Ectodermal cell (in vitro differentiated cells): ENCODE data around the gene OGN.

Experiments
- H3K27ac ChIP-seq: 2 replicates; pipeline ENCODE4 v1.7.0; 2013; ENCODE audit warnings: mild to moderate bottlenecking, low read depth, low read length; ENCODE audit not compliant: insufficient read depth, poor library complexity, severe bottlenecking
- H3K27me3 ChIP-seq: 2 replicates; pipeline ENCODE4 v1.7.0; 2013; ENCODE audit warnings: mild to moderate bottlenecking, low read length; ENCODE audit not compliant: insufficient read depth, control insufficient read depth, poor library complexity, severe bottlenecking
- H3K36me3 ChIP-seq: one replicate; pipeline ENCODE4 v1.7.0; 2013; ENCODE audit warnings: low read length; ENCODE audit not compliant: control insufficient read depth, insufficient read depth
- H3K4me1 ChIP-seq: one replicate; pipeline ENCODE4 v1.7.0; 2013; ENCODE audit warnings: low read length; ENCODE audit not compliant: control insufficient read depth, insufficient read depth
- H3K4me3 ChIP-seq: 2 replicates; pipeline ENCODE4 v1.7.0; 2013; ENCODE audit warnings: low read depth, low read length, control low read depth; ENCODE audit not compliant: insufficient read depth
- H3K9me3 ChIP-seq: 2 replicates; pipeline ENCODE4 v1.7.0; 2013; ENCODE audit warnings: mild to moderate bottlenecking, low read length, moderate library complexity; ENCODE audit not compliant: control insufficient read depth
- WGBS, 2 experiments: methylation state at CpG; one replicate each; pipeline ENCODE4 v1.1.7; 2013; ENCODE audit warnings: missing lambda C conversion rate in 2 of 2; 5-methylcytosine and 5-hydroxymethylcytosine counted together

The OGN gene

GRCh38 chr9:92385001-92385400 lies 19.4 kb downstream of the OGN start:
- 77 to 85% methylated on average over 2 to 3 of the region's 3 CpGs for WGBS, 2 experiments
- H3K36me3 ChIP-seq, result no peaks in the 10 kb centered on the region
- no peaks in the 10 kb centered on the region for H3K9me3 ChIP-seq
- no peaks in the 10 kb centered on the region for H3K27me3 ChIP-seq
- H3K4me1 ChIP-seq, result no peaks in the 10 kb centered on the region
- no peak overlapping the region for H3K27ac ChIP-seq
- no peak overlapping the region for H3K4me3 ChIP-seq

GRCh38 chr9:92384375-92384774 lies 20.0 kb downstream of the OGN start:
- no peak overlapping the region for H3K27ac ChIP-seq
- no peak overlapping the region for H3K4me3 ChIP-seq
- no peaks in the 10 kb centered on the region for H3K4me1 ChIP-seq
- no peaks in the 10 kb centered on the region for H3K9me3 ChIP-seq
- H3K36me3 ChIP-seq, result no peaks in the 10 kb centered on the region
- H3K27me3 ChIP-seq, result no peaks in the 10 kb centered on the region
- WGBS, 2 experiments, result 92 to 100% methylated on average over 1 of the region's 1 CpG

- no peaks in the 10 kb centered on the region for H3K27me3 ChIP-seq
- no peak overlapping the region for H3K4me3 ChIP-seq
- H3K36me3 ChIP-seq, result no peaks in the 10 kb centered on the region
- WGBS, 2 experiments, result 86 to 100% methylated on average over 1 of the region's 2 CpGs
- no peak overlapping the region for H3K27ac ChIP-seq
- no peaks in the 10 kb centered on the region for H3K9me3 ChIP-seq
- H3K4me1 ChIP-seq, result no peaks in the 10 kb centered on the region
These were observed 22.6 kb downstream of the OGN start for GRCh38 chr9:92381775-92382174.

- H3K27me3 ChIP-seq, result no peaks in the 10 kb centered on the region
- no peak overlapping the region for H3K27ac ChIP-seq
- no peaks in the 10 kb centered on the region for H3K9me3 ChIP-seq
- H3K4me1 ChIP-seq, result no peaks in the 10 kb centered on the region
- 89 to 90% methylated on average over 2 of the region's 2 CpGs for WGBS, 2 experiments
- H3K36me3 ChIP-seq, result no peaks in the 10 kb centered on the region
- H3K4me3 ChIP-seq, result no peak overlapping the region
These were observed 23.8 kb downstream of the OGN start for GRCh38 chr9:92380603-92381002.

- no peaks in the 10 kb centered on the region for H3K4me1 ChIP-seq
- no peak overlapping the region for H3K4me3 ChIP-seq
- H3K36me3 ChIP-seq, result no peaks in the 10 kb centered on the region
- WGBS, 2 experiments, result 66 to 67% methylated on average over 7 of the region's 7 CpGs
- no peak overlapping the region for H3K27ac ChIP-seq
- H3K9me3 ChIP-seq, result no peaks in the 10 kb centered on the region
- H3K27me3 ChIP-seq, result no peaks in the 10 kb centered on the region
These were observed 25.4 kb downstream of the OGN start for GRCh38 chr9:92378865-92379560.

- Histone ChIP-seq H3K27ac (no peak overlapping the region), H3K4me3 (no peak overlapping the region), H3K9me3 (no peaks in the 10 kb centered on the region), H3K36me3 (no peaks in the 10 kb centered on the region), H3K27me3 (no peaks in the 10 kb centered on the region), H3K4me1 (no peaks in the 10 kb centered on the region)
- 72 to 82% methylated on average over 1 to 2 of the region's 2 CpGs for WGBS, 2 experiments
These were observed 26.5 kb downstream of the OGN start for GRCh38 chr9:92377876-92378275.

- H3K36me3 ChIP-seq, result no peaks in the 10 kb centered on the region
- no peak overlapping the region for H3K27ac ChIP-seq
- no peak overlapping the region for H3K4me3 ChIP-seq
- no peaks in the 10 kb centered on the region for H3K27me3 ChIP-seq
- no peaks in the 10 kb centered on the region for H3K9me3 ChIP-seq
- no peaks in the 10 kb centered on the region for H3K4me1 ChIP-seq
- WGBS, 2 experiments, result 94 to 96% methylated on average over 1 of the region's 2 CpGs
These were observed 31.2 kb downstream of the OGN start for GRCh38 chr9:92373167-92373566.

GRCh38 chr9:92369075-92369474 lies 35.3 kb downstream of the OGN start:
- Histone ChIP-seq H3K9me3 (no peaks in the 10 kb centered on the region), H3K27me3 (no peaks in the 10 kb centered on the region), H3K27ac (no peak overlapping the region), H3K36me3 (no peaks in the 10 kb centered on the region), H3K4me3 (no peak overlapping the region), H3K4me1 (no peaks in the 10 kb centered on the region)
- WGBS, 2 experiments, result 6 to 7% methylated on average over 2 of the region's 2 CpGs

GRCh38 chr9:92360083-92360482 lies 44.3 kb downstream of the OGN start:
- H3K4me1 ChIP-seq, result no peaks in the 10 kb centered on the region
- H3K36me3 ChIP-seq, result no peaks in the 10 kb centered on the region
- H3K27ac ChIP-seq, result no peak overlapping the region
- H3K4me3 ChIP-seq, result no peak overlapping the region
- WGBS, 2 experiments, result 92 to 96% methylated on average over 1 to 2 of the region's 3 CpGs
- no peaks in the 10 kb centered on the region for H3K27me3 ChIP-seq
- no peaks in the 10 kb centered on the region for H3K9me3 ChIP-seq

GRCh38 chr9:92359394-92359995 lies 44.9 kb downstream of the OGN start:
- H3K27ac ChIP-seq, result no peak overlapping the region
- no peaks in the 10 kb centered on the region for H3K4me1 ChIP-seq
- H3K27me3 ChIP-seq, result no peaks in the 10 kb centered on the region
- WGBS, 2 experiments, result 84 to 88% methylated on average over 2 of the region's 2 CpGs
- H3K36me3 ChIP-seq, result no peaks in the 10 kb centered on the region
- H3K9me3 ChIP-seq, result no peaks in the 10 kb centered on the region
- H3K4me3 ChIP-seq, result no peak overlapping the region
